NB4 (cell line): Measurements from ENCODE around the gene MROH2A.
"Not testable (repeated sequence)": the region's sequence is repeated elsewhere in the genome, so short reads cannot be mapped to it uniquely, and the experiment has no call there.

Experiments
- DNase-seq: peaks from one replicate; pipeline ENCODE4 v3.0.0; 2010; ENCODE audit warnings: low read depth
- H3K4me3 ChIP-seq: one replicate; pipeline ENCODE4 v1.5.1; 2011; ENCODE audit warnings: mild to moderate bottlenecking, low read depth, low read length, moderate library complexity
- CTCF ChIP-seq: IDR thresholded peaks from one replicate; pipeline ENCODE4 v1.5.1; 2012; ENCODE audit warnings: low read depth, low read length
- MAX ChIP-seq: IDR thresholded peaks from 2 replicates; pipeline ENCODE4 v1.6.1; 2011; ENCODE audit warnings: low read depth, low read length
- MYC ChIP-seq: IDR thresholded peaks from 2 replicates; pipeline ENCODE4 v1.6.1; 2011; ENCODE audit warnings: low read depth, low read length
- POLR2A ChIP-seq: IDR thresholded peaks from 2 replicates; pipeline ENCODE4 v1.6.1; 2011; ENCODE audit warnings: mild to moderate bottlenecking; ENCODE audit not compliant: insufficient read length; ENCODE audit errors: extremely low read depth

MROH2A gene

GRCh38 chr2:233745073-233745755, 32.9 kb upstream of the MROH2A start:
- no peak overlapping the region for H3K4me3 ChIP-seq
- TF ChIP-seq MYC (no peak), CTCF (no peak), MAX (no peak)
- DNase-seq, result no peak

GRCh38 chr2:233745838-233746237, 32.3 kb upstream of the MROH2A start:
- not testable (repeated sequence) for H3K4me3 ChIP-seq, DNase-seq

- H3K4me3 ChIP-seq, result no peak overlapping the region
- no peak for TF ChIP-seq MAX
- TF ChIP-seq POLR2A, result no peak
- DNase-seq, result no peak
Observed at GRCh38 chr2:233746475-233747282, 31.5 kb upstream of the MROH2A start.

- no peak overlapping the region for H3K4me3 ChIP-seq
- DNase-seq, result no peak
- TF ChIP-seq MAX, result no peak
- no peak for TF ChIP-seq MYC
- TF ChIP-seq CTCF, result no peak
- no peak for TF ChIP-seq POLR2A
Observed at GRCh38 chr2:233747283-233747544, 30.9 kb upstream of the MROH2A start.

GRCh38 chr2:233750689-233751088, 27.4 kb upstream of the MROH2A start:
- not testable (repeated sequence) for DNase-seq, H3K4me3 ChIP-seq

GRCh38 chr2:233751212-233752009, 26.7 kb upstream of the MROH2A start:
- not testable (repeated sequence) for H3K4me3 ChIP-seq, DNase-seq

- no peak for DNase-seq
- TF ChIP-seq MYC (no peak), MAX (no peak), POLR2A (no peak), CTCF (no peak)
- H3K4me3 ChIP-seq, result no peak overlapping the region
Observed at GRCh38 chr2:233754872-233755611, 23.1 kb upstream of the MROH2A start.
